ENCODE data around the gene KPNA2. TPM values are rescaled to one million over a fixed set of nuclear protein-coding genes. Genes with fewer than 3 reads are reported as not detected.

KPNA2 gene
- total and polyA plus RNA-seq, 2 of the 13 experiments (the other 11 are each of a cell fraction or from before 2014, with no cell fraction given): 111 to 305 TPM

- no peak for TF ChIP-seq PAWR (CRISPR knock-in tag; IDR thresholded peaks at IDR 0.05; ENCODE audit: borderline replicate concordance)
- no peak for TF ChIP-seq ZNF672 (CRISPR knock-in tag; IDR thresholded peaks at IDR 0.05)
- peak; percentile 92 for TF ChIP-seq ZNF44 (CRISPR knock-in tag; IDR thresholded peaks at IDR 0.05)
- TF ChIP-seq MBD4 (IDR thresholded peaks at IDR 0.05; ENCODE audit: borderline replicate concordance, low read length): no peak; the same call in 1 of the 2 replicates
- TF ChIP-seq, protein P1, sequence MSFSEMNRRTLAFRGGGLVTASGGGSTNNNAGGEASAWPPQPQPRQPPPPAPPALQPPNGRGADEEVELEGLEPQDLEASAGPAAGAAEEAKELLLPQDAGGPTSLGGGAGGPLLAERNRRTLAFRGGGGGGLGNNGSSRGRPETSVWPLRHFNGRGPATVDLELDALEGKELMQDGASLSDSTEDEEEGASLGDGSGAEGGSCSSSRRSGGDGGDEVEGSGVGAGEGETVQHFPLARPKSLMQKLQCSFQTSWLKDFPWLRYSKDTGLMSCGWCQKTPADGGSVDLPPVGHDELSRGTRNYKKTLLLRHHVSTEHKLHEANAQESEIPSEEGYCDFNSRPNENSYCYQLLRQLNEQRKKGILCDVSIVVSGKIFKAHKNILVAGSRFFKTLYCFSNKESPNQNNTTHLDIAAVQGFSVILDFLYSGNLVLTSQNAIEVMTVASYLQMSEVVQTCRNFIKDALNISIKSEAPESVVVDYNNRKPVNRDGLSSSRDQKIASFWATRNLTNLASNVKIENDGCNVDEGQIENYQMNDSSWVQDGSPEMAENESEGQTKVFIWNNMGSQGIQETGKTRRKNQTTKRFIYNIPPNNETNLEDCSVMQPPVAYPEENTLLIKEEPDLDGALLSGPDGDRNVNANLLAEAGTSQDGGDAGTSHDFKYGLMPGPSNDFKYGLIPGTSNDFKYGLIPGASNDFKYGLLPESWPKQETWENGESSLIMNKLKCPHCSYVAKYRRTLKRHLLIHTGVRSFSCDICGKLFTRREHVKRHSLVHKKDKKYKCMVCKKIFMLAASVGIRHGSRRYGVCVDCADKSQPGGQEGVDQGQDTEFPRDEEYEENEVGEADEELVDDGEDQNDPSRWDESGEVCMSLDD (CRISPR knock-in tag; IDR thresholded peaks at IDR 0.05; ENCODE audit: borderline replicate concordance): no peak
- TF ChIP-seq, protein P2, sequence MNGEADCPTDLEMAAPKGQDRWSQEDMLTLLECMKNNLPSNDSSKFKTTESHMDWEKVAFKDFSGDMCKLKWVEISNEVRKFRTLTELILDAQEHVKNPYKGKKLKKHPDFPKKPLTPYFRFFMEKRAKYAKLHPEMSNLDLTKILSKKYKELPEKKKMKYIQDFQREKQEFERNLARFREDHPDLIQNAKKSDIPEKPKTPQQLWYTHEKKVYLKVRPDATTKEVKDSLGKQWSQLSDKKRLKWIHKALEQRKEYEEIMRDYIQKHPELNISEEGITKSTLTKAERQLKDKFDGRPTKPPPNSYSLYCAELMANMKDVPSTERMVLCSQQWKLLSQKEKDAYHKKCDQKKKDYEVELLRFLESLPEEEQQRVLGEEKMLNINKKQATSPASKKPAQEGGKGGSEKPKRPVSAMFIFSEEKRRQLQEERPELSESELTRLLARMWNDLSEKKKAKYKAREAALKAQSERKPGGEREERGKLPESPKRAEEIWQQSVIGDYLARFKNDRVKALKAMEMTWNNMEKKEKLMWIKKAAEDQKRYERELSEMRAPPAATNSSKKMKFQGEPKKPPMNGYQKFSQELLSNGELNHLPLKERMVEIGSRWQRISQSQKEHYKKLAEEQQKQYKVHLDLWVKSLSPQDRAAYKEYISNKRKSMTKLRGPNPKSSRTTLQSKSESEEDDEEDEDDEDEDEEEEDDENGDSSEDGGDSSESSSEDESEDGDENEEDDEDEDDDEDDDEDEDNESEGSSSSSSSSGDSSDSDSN (CRISPR knock-in tag; IDR thresholded peaks at IDR 0.05): peak; percentile 95
- 0 out of 2 replicates have a peak, but pooled peaks have one; percentile 38 for TF ChIP-seq ZFP37 (CRISPR knock-in tag; IDR thresholded peaks at IDR 0.05; ENCODE audit: borderline replicate concordance)
- peak; percentile 47 for TF ChIP-seq NFATC3 (CRISPR knock-in tag; IDR thresholded peaks at IDR 0.05)
- TF ChIP-seq HOXA9 (CRISPR knock-in tag; IDR thresholded peaks at IDR 0.05; ENCODE audit: borderline replicate concordance): peak; percentile 96
- TF ChIP-seq SNAI1 (CRISPR knock-in tag; IDR thresholded peaks at IDR 0.05; ENCODE audit: borderline replicate concordance): peak; percentile 33; the same call in 1 of the 2 replicates
- peak; percentile 92 for TF ChIP-seq MYC (CRISPR knock-in tag; IDR thresholded peaks at IDR 0.05; ENCODE audit: borderline replicate concordance)
- no peak; the same call in 1 of the 2 replicates for TF ChIP-seq HIVEP1 (CRISPR knock-in tag; IDR thresholded peaks at IDR 0.05)
- peak; percentile 97 for TF ChIP-seq ZNF224 (CRISPR knock-in tag; IDR thresholded peaks at IDR 0.05)
- TF ChIP-seq ZFY (CRISPR knock-in tag; IDR thresholded peaks at IDR 0.05): peak; percentile 97
- TF ChIP-seq, protein P3, sequence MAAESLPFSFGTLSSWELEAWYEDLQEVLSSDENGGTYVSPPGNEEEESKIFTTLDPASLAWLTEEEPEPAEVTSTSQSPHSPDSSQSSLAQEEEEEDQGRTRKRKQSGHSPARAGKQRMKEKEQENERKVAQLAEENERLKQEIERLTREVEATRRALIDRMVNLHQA (CRISPR knock-in tag; IDR thresholded peaks at IDR 0.05): 0 out of 2 replicates have a peak, but pooled peaks have one; percentile 31
- TF ChIP-seq, protein P4, sequence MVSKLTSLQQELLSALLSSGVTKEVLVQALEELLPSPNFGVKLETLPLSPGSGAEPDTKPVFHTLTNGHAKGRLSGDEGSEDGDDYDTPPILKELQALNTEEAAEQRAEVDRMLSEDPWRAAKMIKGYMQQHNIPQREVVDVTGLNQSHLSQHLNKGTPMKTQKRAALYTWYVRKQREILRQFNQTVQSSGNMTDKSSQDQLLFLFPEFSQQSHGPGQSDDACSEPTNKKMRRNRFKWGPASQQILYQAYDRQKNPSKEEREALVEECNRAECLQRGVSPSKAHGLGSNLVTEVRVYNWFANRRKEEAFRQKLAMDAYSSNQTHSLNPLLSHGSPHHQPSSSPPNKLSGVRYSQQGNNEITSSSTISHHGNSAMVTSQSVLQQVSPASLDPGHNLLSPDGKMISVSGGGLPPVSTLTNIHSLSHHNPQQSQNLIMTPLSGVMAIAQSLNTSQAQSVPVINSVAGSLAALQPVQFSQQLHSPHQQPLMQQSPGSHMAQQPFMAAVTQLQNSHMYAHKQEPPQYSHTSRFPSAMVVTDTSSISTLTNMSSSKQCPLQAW (CRISPR knock-in tag; IDR thresholded peaks at IDR 0.05): peak; percentile 88
- peak; percentile 92 for TF ChIP-seq ZNF619 (CRISPR knock-in tag; IDR thresholded peaks at IDR 0.05)
- TF ChIP-seq PHF21A (CRISPR knock-in tag; IDR thresholded peaks at IDR 0.05): peak; percentile 98
- peak; percentile 31; the same call in 1 of the 2 replicates for TF ChIP-seq ZIK1 (CRISPR knock-in tag; IDR thresholded peaks at IDR 0.05; ENCODE audit: borderline replicate concordance, low read depth)
- TF ChIP-seq KDM3A (CRISPR knock-in tag; IDR thresholded peaks at IDR 0.05; ENCODE audit: low read depth): peak; percentile 70
- peak; percentile 83; the same call in 1 of the 2 replicates for TF ChIP-seq FIP1L1 (IDR thresholded peaks at IDR 0.05; ENCODE audit: borderline replicate concordance, insufficient read depth, low read depth, low read length)
- TF ChIP-seq TBX2 (CRISPR knock-in tag; IDR thresholded peaks at IDR 0.05; ENCODE audit: borderline replicate concordance): peak; percentile 96
- peak; percentile 91 for TF ChIP-seq ASH2L (IDR thresholded peaks at IDR 0.05; ENCODE audit: insufficient read length, low read depth, low read length)
Measured at GRCh38 chr17:68019675-68020408, 15.7 kb upstream of the KPNA2 start (continued).

Data from HepG2 (cell line).